ENCODE measurements around the gene PIN4.

DNA sequence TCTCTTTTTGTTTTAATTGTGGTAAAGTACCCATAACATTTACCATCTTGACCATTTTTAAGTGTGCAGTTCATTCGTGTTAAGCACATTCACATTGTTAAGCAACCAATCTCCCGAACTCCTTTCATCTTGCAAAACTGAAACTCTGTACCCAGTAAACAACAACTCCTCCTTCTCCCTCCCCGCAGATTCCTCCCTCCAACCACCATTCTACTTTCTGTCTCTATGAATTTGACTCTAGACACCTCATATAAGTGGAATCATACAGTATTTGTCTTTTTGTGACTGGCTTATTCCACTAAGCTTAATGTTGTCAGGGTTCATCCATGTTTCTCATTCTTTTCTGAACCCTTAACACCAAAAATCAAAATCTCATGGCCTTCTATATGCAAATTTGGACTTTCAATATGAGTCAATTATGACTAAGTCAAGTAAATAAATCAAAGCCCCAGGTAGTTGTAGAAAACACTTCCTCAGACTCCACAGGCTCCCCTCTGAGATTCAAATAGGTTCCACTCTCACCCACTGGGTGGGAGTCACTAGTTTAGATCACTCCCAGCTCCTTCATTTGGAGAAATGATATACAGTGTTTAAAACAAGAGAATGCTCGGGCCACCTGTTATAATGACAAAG is 40.1 kb upstream of the PIN4 start:
- TF ChIP-seq POLR2A (IDR thresholded peaks at IDR 0.05; ENCODE audit: low read length) (no peak), GATA1 (IDR thresholded peaks at IDR 0.05; ENCODE audit: low read depth, low read length) (no peak)
